ENCODE data around the gene NPY4R2.
"Not testable (repeated sequence)": the region's sequence is repeated elsewhere in the genome, so short reads cannot be mapped to it uniquely, and the experiment has no call there.

The NPY4R2 gene

DNA sequence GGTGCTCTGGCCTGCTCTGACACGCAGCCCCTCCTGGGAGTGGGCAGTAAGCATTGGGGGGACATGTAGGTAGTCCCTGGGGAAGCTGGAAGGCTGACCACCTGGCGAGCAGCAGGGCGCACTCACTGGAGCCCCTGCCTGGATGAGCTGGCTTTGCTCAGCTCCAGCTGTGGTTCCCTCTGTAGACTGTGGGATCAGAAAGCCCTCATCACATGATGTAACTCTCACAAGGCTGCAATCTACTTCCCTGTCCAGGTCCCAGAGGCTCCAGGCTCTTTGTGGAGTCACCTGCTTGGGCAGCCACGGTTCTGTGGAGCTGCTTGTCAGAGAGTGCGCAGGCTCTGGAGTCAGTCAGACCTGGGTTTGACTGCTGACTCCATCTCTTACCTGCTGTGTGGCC lies 44.3 kb downstream of the NPY4R2 start:
- not testable (repeated sequence) for H3K4me3 ChIP-seq (ENCODE audit: extremely low read depth, insufficient read depth, low read length, poor library complexity, severe bottlenecking); H3K4me1 ChIP-seq (ENCODE audit: control insufficient read depth, insufficient read depth, low read length, poor library complexity, severe bottlenecking); H3K36me3 ChIP-seq (ENCODE audit: control insufficient read depth, insufficient read depth, low read length); H3K9me3 ChIP-seq (ENCODE audit: control insufficient read depth, low read length); H3K27ac ChIP-seq (ENCODE audit: low read depth, low read length, severe bottlenecking)
- WGBS, 2 experiments (ENCODE audit: insufficient coverage in 2 of 2) = no CpG with 5 or more reads among the region's 5 CpGs

- not testable (repeated sequence) for H3K27ac ChIP-seq (ENCODE audit: low read depth, low read length, severe bottlenecking); H3K9me3 ChIP-seq (ENCODE audit: control insufficient read depth, low read length); H3K4me1 ChIP-seq (ENCODE audit: control insufficient read depth, insufficient read depth, low read length, poor library complexity, severe bottlenecking); H3K36me3 ChIP-seq (ENCODE audit: control insufficient read depth, insufficient read depth, low read length); H3K4me3 ChIP-seq (ENCODE audit: extremely low read depth, insufficient read depth, low read length, poor library complexity, severe bottlenecking)
- WGBS, 2 experiments (ENCODE audit: insufficient coverage in 2 of 2) = no CpG with 5 or more reads among the region's 14 CpGs
Observed at GRCh38 chr10:47964280-47965063, 46.0 kb downstream of the NPY4R2 start.

- not testable (repeated sequence) for H3K27ac ChIP-seq (ENCODE audit: low read depth, low read length, severe bottlenecking); H3K4me1 ChIP-seq (ENCODE audit: control insufficient read depth, insufficient read depth, low read length, poor library complexity, severe bottlenecking); H3K4me3 ChIP-seq (ENCODE audit: extremely low read depth, insufficient read depth, low read length, poor library complexity, severe bottlenecking); H3K36me3 ChIP-seq (ENCODE audit: control insufficient read depth, insufficient read depth, low read length); H3K9me3 ChIP-seq (ENCODE audit: control insufficient read depth, low read length)
- 100% methylated on average over 1 to 2 of the region's 6 CpGs for WGBS, 2 experiments (ENCODE audit: insufficient coverage in 2 of 2)
Observed at GRCh38 chr10:47968988-47969387, 50.5 kb downstream of the NPY4R2 start.

DNA sequence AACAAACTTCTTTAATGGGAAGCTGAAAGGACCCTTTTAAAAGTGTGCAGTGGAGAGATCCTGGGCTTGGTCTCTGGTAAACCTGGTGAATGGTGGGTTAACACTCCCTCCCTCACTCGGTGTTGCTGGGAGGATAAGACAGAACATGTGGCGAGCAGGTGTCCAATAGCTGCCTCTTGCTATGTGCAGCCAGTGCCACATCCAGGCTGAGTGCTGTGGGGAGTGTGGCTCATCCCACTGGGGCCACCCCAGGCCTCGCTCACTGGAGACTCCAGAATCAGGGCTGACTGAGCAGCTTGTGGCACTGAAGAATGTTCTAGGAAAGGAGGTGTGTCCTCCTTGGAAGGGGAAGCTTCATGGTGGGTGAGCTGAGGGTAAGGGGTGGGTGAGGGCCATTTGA lies 51.6 kb downstream of the NPY4R2 start:
- not testable (repeated sequence) for H3K36me3 ChIP-seq (ENCODE audit: control insufficient read depth, insufficient read depth, low read length); H3K27ac ChIP-seq (ENCODE audit: low read depth, low read length, severe bottlenecking); H3K9me3 ChIP-seq (ENCODE audit: control insufficient read depth, low read length); H3K4me3 ChIP-seq (ENCODE audit: extremely low read depth, insufficient read depth, low read length, poor library complexity, severe bottlenecking); H3K4me1 ChIP-seq (ENCODE audit: control insufficient read depth, insufficient read depth, low read length, poor library complexity, severe bottlenecking)
- 100% methylated on average over 1 of the region's 3 CpGs; no CpG with 5 or more reads in 1 of the 2 experiments for WGBS, 2 experiments (ENCODE audit: insufficient coverage in 2 of 2)

DNA sequence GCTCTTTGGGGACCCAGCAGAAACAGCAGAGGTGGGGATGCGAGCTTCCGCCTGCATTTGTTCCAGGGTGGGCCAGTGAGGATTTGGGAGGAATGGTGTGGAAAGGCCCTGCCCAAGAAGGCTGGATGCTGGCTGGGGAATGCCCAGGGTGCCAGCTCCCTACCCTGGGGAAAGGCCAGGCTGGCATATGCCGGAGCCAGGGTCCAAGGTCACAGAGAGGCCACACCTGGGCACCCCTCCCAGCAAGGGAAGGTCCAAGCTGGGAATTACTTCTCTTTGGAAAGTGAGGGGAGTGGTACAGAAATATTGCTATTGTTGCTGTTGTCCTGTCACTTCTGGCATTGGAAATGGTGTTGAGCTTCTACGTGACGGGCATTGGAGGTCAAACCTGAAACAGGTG lies 53.1 kb downstream of the NPY4R2 start:
- WGBS, 2 experiments (ENCODE audit: insufficient coverage in 2 of 2) = no CpG with 5 or more reads among the region's 5 CpGs
- not testable (repeated sequence) for H3K27ac ChIP-seq (ENCODE audit: low read depth, low read length, severe bottlenecking); H3K36me3 ChIP-seq (ENCODE audit: control insufficient read depth, insufficient read depth, low read length)

GRCh38 chr10:47972077-47972476 lies 53.6 kb downstream of the NPY4R2 start:
- not testable (repeated sequence) for H3K4me3 ChIP-seq (ENCODE audit: extremely low read depth, insufficient read depth, low read length, poor library complexity, severe bottlenecking); H3K27ac ChIP-seq (ENCODE audit: low read depth, low read length, severe bottlenecking); H3K36me3 ChIP-seq (ENCODE audit: control insufficient read depth, insufficient read depth, low read length); H3K9me3 ChIP-seq (ENCODE audit: control insufficient read depth, low read length); H3K4me1 ChIP-seq (ENCODE audit: control insufficient read depth, insufficient read depth, low read length, poor library complexity, severe bottlenecking)
- WGBS, 2 experiments (ENCODE audit: insufficient coverage in 2 of 2) = no CpG with 5 or more reads among the region's 2 CpGs

More for the DNA sequence above, 53.1 kb downstream of the NPY4R2 start:
- H3K9me3 ChIP-seq (ENCODE audit: control insufficient read depth, low read length); H3K4me3 ChIP-seq (ENCODE audit: extremely low read depth, insufficient read depth, low read length, poor library complexity, severe bottlenecking); H3K4me1 ChIP-seq (ENCODE audit: control insufficient read depth, insufficient read depth, low read length, poor library complexity, severe bottlenecking): not testable (repeated sequence)

Measured in mesodermal cell (in vitro differentiated cells).